GM23248 (cell line): ENCODE measurements around the gene DNAJC24. TPM values are rescaled to one million over a fixed set of nuclear protein-coding genes. Genes with fewer than 3 reads are reported as not detected.
A peak's percentile ranks its signal among the peaks of the same experiment; 100 is the strongest.

ENCODE experiments used
- DNase-seq: peaks from one replicate; pipeline ENCODE4 v3.0.0-alpha.2; 2015
- H2AFZ ChIP-seq: fragments of 200-600 bp; sonication (generic); 2 replicates; pipeline ENCODE4 v1.6.1; 2016; ENCODE audit warnings: antibody characterized with exemption
- H3F3A ChIP-seq: fragments of 200-600 bp; sonication (generic); 2 replicates; pipeline ENCODE4 v1.6.1; 2016; ENCODE audit warnings: mild to moderate bottlenecking, antibody characterized with exemption, mixed run types; ENCODE audit not compliant: insufficient read depth
- H3K27ac ChIP-seq: fragments of 200-600 bp; sonication (generic); 2 replicates; pipeline ENCODE4 v1.5.1; 2016; ENCODE audit warnings: mild to moderate bottlenecking
- H3K27me3 ChIP-seq: fragments of 200-600 bp; sonication (generic); replicated peaks from 2 replicates; pipeline ENCODE4 v1.6.1; 2016; ENCODE audit warnings: mild to moderate bottlenecking; ENCODE audit not compliant: insufficient read depth
- H3K36me3 ChIP-seq: fragments of 200-600 bp; sonication (generic); 2 replicates; pipeline ENCODE4 v1.6.1; 2016; ENCODE audit warnings: low read depth, mild to moderate bottlenecking
- H3K4me1 ChIP-seq: fragments of 200-600 bp; sonication (generic); 2 replicates; pipeline ENCODE4 v1.6.1; 2016; ENCODE audit warnings: mild to moderate bottlenecking; ENCODE audit not compliant: insufficient read depth
- H3K4me2 ChIP-seq: fragments of 200-600 bp; sonication (generic); one replicate; pipeline ENCODE4 v1.6.1; 2016; ENCODE audit warnings: mild to moderate bottlenecking; ENCODE audit not compliant: unreplicated experiment
- H3K4me3 ChIP-seq: fragments of 200-600 bp; sonication (generic); 2 replicates; pipeline ENCODE4 v1.5.1; 2016; ENCODE audit warnings: mild to moderate bottlenecking
- H3K79me2 ChIP-seq: fragments of 200-600 bp; sonication (generic); 2 replicates; pipeline ENCODE4 v1.6.1; 2016; ENCODE audit warnings: mild to moderate bottlenecking; ENCODE audit not compliant: insufficient read depth
- H3K9ac ChIP-seq: fragments of 200-600 bp; sonication (generic); 2 replicates; pipeline ENCODE4 v1.6.1; 2016; ENCODE audit warnings: mild to moderate bottlenecking
- H3K9me2 ChIP-seq: fragments of 200-600 bp; sonication (generic); 2 replicates; pipeline ENCODE4 v1.6.1; 2016; ENCODE audit warnings: mixed run types, mild to moderate bottlenecking, moderate library complexity; ENCODE audit not compliant: insufficient read depth
- H3K9me3 ChIP-seq: fragments of 200-600 bp; sonication (generic); one replicate; pipeline ENCODE4 v1.6.1; 2017; ENCODE audit warnings: low read depth
- H4K20me1 ChIP-seq: fragments of 200-600 bp; sonication (generic); 2 replicates; pipeline ENCODE4 v1.6.0; 2016; ENCODE audit not compliant: insufficient read depth
- EZH2 ChIP-seq: fragments of 200-600 bp; sonication (generic); IDR thresholded peaks from 2 replicates; pipeline ENCODE4 v1.6.1; 2018; ENCODE audit warnings: antibody characterized with exemption, mild to moderate bottlenecking; ENCODE audit not compliant: insufficient read depth, poor library complexity, severe bottlenecking
- EZH2phosphoT487 ChIP-seq: fragments of 200-600 bp; sonication (generic); IDR thresholded peaks from 2 replicates; pipeline ENCODE4 v1.6.1; 2018; ENCODE audit warnings: antibody characterized with exemption, moderate library complexity, mild to moderate bottlenecking, low read depth; ENCODE audit not compliant: insufficient read depth
- WGBS, 2 experiments: methylation state at CpG; one replicate each; pipeline ENCODE4 v1.1.6; 2015 to 2017; ENCODE audit warnings: low lambda C conversion rate in 2 of 2, low coverage in 1 of 2; ENCODE audit errors: missing lambda C conversion rate in 2 of 2; 5-methylcytosine and 5-hydroxymethylcytosine counted together
- in situ Hi-C: fragments of 300-500 bp; cut with MboI; formaldehyde crosslinking; loops from 2 replicates; pipeline ENCODE4 v1.15.0; 2020
- polyA plus RNA-seq: library from polyadenylated mRNA; unstranded; fragments of >200 nt; fragmentation: Nextera tagmentation; extraction: Ambion mirVana; gene quantifications from 2 replicates; pipeline ENCODE4 v1.2.1, GENCODE V29; 2016
- total RNA-seq: library from RNA; depleted of rRNA; stranded (reverse); fragments of >200 nt; shearing (Covaris generic); gene quantifications from 2 replicates; pipeline ENCODE4 v1.2.3, GENCODE V29; 2014

DNAJC24 gene
- total and polyA plus RNA-seq, 2 experiments from 2014 or later = 13.3 to 22.6 TPM

DNA sequence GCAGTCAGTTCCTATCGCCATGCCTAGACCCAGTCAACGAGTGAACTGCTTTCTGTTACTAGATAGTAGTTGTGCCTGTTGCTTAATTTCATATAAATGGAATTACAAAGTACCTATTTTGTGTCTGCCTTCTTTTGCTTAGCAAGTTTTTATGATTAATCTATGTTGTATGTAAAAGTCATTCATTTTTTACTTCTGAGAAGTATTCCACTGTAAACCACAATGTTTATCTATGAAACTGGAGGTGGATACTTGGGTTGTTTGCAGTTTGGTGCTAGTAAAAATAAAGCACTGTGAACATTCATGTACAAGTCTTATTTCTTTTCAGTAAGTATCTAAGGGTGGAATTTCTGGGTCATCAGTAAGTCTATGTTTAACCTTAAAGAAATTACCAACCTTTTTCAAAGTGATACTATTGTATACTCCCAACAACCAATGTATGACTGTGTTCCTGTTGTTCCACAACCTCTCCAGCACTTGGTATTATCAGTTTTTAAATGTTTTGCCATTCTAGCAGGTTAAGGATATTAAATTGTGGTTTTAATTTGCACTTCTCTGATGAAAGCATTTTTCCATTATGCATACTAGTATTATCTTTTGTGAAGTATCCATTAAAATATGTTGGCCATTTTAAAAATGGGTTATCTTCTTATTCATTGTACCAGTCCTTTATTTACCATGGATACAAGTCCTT lies 68.2 kb downstream of the DNAJC24 start:
- in situ Hi-C loops = no loop called here
- Histone ChIP-seq H3K36me3 (no peaks in the 10 kb centered on the region), H3K4me1 (peaks cover 16% of the 10 kb centered on the region), H2AFZ (no peak overlapping the region), H3K27me3 (no peaks in the 10 kb centered on the region), H4K20me1 (no peaks in the 10 kb centered on the region), H3K79me2 (no peaks in the 10 kb centered on the region), H3K9me2 (no peaks in the 10 kb centered on the region), H3K9me3 (no peaks in the 10 kb centered on the region), H3K27ac (0 out of 2 replicates have a peak overlapping the region, but pooled peaks have one; percentile 28), H3K4me2 (peak overlapping the region; percentile 32), H3F3A (peaks cover 30% of the 10 kb centered on the region), H3K4me3 (no peak overlapping the region), H3K9ac (no peak overlapping the region)
- DNase-seq = peak; percentile 60
- 75 to 82% methylated on average over 2 of the region's 2 CpGs for WGBS, 2 experiments
- no peak for TF ChIP-seq EZH2phosphoT487
- TF ChIP-seq EZH2 = no peak

DNA sequence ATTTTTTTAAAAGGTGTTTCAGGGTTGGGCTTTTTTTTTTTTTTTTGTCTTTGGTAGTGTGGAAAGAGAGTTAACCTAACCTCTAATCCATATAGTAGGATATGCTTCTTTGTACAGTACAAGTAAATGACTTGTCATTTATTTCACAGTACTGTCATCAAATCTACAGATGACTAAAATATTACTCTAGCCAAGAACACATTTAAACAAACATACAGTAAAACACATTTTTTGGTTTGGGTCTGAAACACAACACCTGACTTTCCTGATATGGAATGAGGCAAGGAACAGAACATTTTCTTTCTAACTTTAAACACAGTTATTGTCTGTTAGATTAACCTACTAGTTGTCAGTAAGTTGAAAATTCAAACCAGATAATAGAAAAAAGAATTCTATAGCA lies 71.6 kb downstream of the DNAJC24 start:
- H3K36me3 ChIP-seq = no peaks in the 10 kb centered on the region
- no peak for DNase-seq
- H3F3A ChIP-seq = peaks cover 30% of the 10 kb centered on the region
- no peak overlapping the region for H3K4me3 ChIP-seq
- H3K27ac ChIP-seq = no peak overlapping the region
- H3K9me3 ChIP-seq = no peaks in the 10 kb centered on the region
- peaks cover 16% of the 10 kb centered on the region for H3K4me1 ChIP-seq
- no peaks in the 10 kb centered on the region for H3K27me3 ChIP-seq
- H4K20me1 ChIP-seq = no peaks in the 10 kb centered on the region
- no peak overlapping the region for H3K9ac ChIP-seq
- in situ Hi-C loops = no loop called here
- H2AFZ ChIP-seq = no peak overlapping the region
- TF ChIP-seq EZH2phosphoT487 = no peak
- TF ChIP-seq EZH2 = no peak
- no peak overlapping the region for H3K4me2 ChIP-seq
- H3K9me2 ChIP-seq = no peaks in the 10 kb centered on the region
- no peaks in the 10 kb centered on the region for H3K79me2 ChIP-seq

DNA sequence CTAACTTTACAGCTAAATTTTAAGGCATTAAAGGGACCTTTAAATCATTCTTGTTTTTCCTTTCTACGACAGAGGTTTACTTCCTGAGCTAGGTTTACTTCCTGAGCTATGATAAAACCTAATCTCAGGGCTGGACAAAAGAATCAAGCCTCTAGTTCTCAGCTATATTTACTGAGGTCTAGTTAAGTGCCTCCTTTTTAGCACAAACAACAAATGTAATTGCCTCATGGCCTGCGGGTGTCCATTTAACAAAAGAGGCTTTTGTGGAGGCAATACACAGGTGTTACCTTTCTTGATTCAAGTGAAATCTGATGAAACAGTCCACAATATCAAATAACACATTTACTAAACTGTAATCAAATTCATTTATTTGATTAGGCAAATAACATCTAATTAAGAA lies 72.4 kb downstream of the DNAJC24 start:
- no peak for DNase-seq
- H3F3A ChIP-seq = peaks cover 24% of the 10 kb centered on the region
- no peak overlapping the region for H3K4me2 ChIP-seq
- no peak overlapping the region for H3K27ac ChIP-seq
- no peaks in the 10 kb centered on the region for H3K36me3 ChIP-seq
- no peaks in the 10 kb centered on the region for H3K9me2 ChIP-seq
- 64 to 66% methylated on average over 2 of the region's 2 CpGs for WGBS, 2 experiments
- in situ Hi-C loops = no loop called here
- no peak overlapping the region for H3K4me3 ChIP-seq
- H3K79me2 ChIP-seq = no peaks in the 10 kb centered on the region
- no peaks in the 10 kb centered on the region for H3K9me3 ChIP-seq
- H3K9ac ChIP-seq = no peak overlapping the region
- H2AFZ ChIP-seq = no peak overlapping the region
- no peaks in the 10 kb centered on the region for H4K20me1 ChIP-seq
- TF ChIP-seq EZH2 (no peak), EZH2phosphoT487 (no peak)
- H3K27me3 ChIP-seq = no peaks in the 10 kb centered on the region
- H3K4me1 ChIP-seq = peaks cover 14% of the 10 kb centered on the region

DNA sequence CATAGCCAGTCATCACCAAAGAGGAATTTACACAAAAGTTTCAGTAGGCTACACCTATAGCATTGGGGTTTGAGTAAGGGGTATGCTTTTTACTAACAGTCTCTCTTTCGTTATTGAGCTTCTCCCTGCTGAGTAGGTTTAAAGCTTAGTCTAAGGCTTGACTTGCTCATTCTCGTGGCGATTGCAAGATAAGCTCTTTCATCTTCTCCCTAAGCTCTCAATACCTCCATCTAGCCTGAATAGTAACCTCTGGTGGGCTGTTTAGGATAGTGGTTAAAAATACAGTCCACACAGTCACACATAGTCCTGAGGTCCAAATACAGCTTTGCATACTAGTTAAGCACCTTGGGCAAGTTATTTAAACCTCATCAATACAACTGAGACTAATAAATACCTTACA lies 74.1 kb downstream of the DNAJC24 start:
- no peaks in the 10 kb centered on the region for H3K79me2 ChIP-seq
- 89% methylated on average over 3 of the region's 3 CpGs for WGBS, 2 experiments
- no peaks in the 10 kb centered on the region for H3K9me3 ChIP-seq
- no peak overlapping the region for H3K4me3 ChIP-seq
- no peaks in the 10 kb centered on the region for H3K9me2 ChIP-seq
- no peaks in the 10 kb centered on the region for H3K27me3 ChIP-seq
- H3K9ac ChIP-seq = no peak overlapping the region
- no peak overlapping the region for H3K4me2 ChIP-seq
- H4K20me1 ChIP-seq = no peaks in the 10 kb centered on the region
- in situ Hi-C loops = no loop called here
- no peaks in the 10 kb centered on the region for H3K36me3 ChIP-seq
- no peak for DNase-seq
- no peak overlapping the region for H2AFZ ChIP-seq
- H3K27ac ChIP-seq = no peak overlapping the region
- no peak for TF ChIP-seq EZH2
- no peak for TF ChIP-seq EZH2phosphoT487
- H3F3A ChIP-seq = peaks cover 7% of the 10 kb centered on the region
- no peaks in the 10 kb centered on the region for H3K4me1 ChIP-seq

DNA sequence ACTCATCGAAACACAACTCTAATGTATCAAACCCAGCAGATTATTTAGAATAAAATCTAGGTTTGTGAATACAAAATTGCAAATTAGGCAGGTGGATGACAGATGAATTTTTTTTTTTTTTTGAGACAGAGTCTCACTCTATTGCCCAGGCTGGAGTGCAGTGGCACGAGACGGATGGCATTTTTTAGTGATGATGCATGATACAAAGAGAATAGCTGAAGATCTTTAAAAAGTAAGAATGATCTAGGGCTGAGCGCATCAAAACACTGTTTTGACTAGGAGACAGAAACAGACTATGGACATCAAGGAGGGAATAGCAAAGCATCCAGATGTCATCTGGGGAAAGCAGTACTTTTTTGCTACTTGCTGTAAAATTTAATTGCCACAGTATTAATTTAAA lies 76.0 kb downstream of the DNAJC24 start:
- H3K4me3 ChIP-seq = no peak overlapping the region
- H3K79me2 ChIP-seq = no peaks in the 10 kb centered on the region
- DNase-seq = no peak
- no peaks in the 10 kb centered on the region for H3K27me3 ChIP-seq
- H3F3A ChIP-seq = no peaks in the 10 kb centered on the region
- H3K4me1 ChIP-seq = no peaks in the 10 kb centered on the region
- TF ChIP-seq EZH2 (no peak), EZH2phosphoT487 (no peak)
- H3K9me2 ChIP-seq = no peaks in the 10 kb centered on the region
- no peaks in the 10 kb centered on the region for H3K9me3 ChIP-seq
- in situ Hi-C loops = no loop called here
- H3K9ac ChIP-seq = no peak overlapping the region
- H3K36me3 ChIP-seq = no peaks in the 10 kb centered on the region
- H3K27ac ChIP-seq = no peak overlapping the region
- H4K20me1 ChIP-seq = no peaks in the 10 kb centered on the region
- no peak overlapping the region for H3K4me2 ChIP-seq
- 95 to 96% methylated on average over 4 of the region's 4 CpGs for WGBS, 2 experiments
- no peak overlapping the region for H2AFZ ChIP-seq
